B cell (primary cell): ENCODE measurements around the gene PTPRS.

Experiments
- CTCF ChIP-seq: fragments of 200-600 bp; IDR thresholded peaks from one replicate; pipeline ENCODE4 v1.8.0; 2022; ENCODE audit warnings: antibody characterized with exemption, mild to moderate bottlenecking
- EZH2 ChIP-seq: IDR thresholded peaks from 2 replicates; pipeline ENCODE4 v1.6.1; 2012; ENCODE audit warnings: borderline replicate concordance, low read depth, mild to moderate bottlenecking, moderate library complexity, low read length; ENCODE audit not compliant: insufficient read depth, poor library complexity, severe bottlenecking

DNA sequence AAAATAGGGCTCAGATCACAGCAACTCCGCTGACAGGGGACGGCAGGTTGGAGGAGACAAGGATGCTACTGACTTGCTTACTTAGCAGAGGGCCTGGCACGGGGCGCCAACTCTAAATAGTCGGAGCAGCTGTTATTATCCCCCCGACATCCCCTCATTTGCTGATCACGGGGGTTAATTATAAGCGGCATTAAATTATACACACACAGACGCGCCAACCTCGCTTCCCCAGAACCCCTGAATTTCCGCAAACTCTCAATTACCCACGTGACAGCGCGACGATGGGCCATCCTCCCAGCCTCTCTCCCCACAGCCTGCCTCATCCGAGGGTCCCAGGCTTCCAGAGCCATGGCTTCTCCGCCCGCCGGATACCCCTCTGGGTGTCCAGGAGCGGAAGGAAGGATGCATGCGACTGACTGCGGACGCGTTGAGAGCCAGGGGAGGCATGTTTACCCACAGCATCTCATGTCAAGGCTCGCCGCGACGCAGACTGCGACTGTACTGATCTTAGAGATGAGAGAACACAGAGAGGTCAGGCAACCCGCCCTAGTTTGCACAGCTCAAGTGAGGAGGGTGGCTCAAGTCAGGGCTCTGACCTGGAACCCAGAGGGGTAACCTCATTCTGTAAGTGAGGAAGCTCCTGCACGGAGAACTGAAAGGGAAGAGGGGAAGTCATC, 5.7 kb downstream of the PTPRS start:
- TF ChIP-seq CTCF, result no peak
- no peak for TF ChIP-seq EZH2
